T follicular helper cell (primary cell): ENCODE results near the gene SNX8.

Experiments used
- DNase-seq: peaks from one replicate; pipeline ENCODE4 v3.0.0-alpha.2; 2020; ENCODE audit warnings: low read depth

SNX8 gene

DNA sequence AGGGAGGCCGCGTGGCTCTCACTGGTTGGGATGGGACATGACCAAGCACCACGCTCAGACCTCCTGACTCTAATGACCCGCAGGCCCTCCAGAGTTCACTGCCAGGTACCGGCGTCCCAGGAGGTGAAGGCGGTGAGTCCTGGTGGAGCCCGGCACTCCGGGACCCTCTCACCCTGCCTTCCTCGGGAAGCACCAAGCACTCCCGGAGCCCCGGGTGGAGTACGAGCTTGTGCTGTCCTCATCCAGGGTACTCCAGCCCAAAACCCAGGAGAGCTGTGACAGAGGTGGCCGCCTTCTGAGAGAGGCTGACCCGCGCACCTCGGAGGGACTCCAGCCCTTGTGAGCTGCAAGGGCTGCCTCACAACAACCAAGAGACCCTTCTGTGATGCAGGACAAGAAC is 90.9 kb downstream of the SNX8 start:
- no peak for DNase-seq

DNA sequence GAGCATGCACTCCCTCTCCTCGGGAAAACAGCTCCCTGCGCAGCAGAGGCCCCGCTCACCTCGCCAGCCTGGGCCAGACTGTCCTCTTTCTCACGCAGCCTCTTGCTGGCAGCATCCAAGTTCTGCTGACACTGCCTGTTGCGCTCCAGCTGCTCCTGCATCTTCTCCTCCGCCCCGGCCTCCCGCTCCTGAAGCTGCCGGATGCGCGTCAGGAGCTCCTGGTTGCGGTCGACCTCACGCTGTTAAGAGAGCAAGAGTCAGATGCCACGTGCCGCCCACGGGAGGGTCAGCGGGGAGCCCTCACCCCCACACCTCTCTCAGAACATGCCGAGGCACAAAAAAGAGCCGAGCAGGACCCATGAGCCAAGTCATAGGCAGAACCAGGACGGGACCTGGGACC is 91.7 kb downstream of the SNX8 start:
- no peak for DNase-seq

DNA sequence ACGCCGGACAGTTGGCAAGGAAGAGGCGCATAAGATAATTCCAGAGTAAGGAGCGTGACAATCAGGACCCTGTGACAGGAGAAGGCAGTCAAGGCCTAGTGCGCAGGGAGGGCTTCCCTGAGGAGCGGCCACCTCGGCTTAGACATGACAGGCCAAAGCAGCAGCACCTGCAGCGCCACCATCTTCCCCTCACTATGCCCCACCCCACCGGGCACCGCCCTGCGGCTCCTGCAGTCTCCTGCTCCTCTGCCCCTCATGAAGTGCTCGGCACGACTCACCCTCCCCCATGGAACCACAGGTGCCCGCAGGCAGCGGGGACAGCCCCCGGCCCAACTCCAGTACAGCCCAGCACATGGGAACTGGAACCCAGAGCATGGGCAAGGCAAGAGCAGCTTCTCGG is 93.3 kb downstream of the SNX8 start:
- no peak for DNase-seq

DNA sequence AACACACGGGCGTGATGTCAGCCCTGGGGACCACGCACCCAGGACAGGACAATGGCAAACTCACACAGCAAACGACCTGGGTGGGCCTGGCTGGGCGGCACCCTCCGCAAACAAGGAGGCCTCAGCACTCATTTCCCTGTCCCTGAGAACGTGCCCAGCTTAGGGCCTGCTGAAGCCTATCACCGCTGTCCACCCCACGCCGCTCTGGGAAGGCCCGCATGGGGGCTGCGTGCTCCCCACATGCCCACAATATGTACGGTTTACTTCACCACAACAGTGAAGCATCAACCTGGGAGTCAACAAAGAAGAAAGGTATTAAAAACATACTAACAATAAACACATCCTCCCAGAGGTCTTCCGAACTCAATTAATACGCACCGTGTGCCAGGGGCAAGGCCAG is 93.7 kb downstream of the SNX8 start:
- DNase-seq = no peak

DNA sequence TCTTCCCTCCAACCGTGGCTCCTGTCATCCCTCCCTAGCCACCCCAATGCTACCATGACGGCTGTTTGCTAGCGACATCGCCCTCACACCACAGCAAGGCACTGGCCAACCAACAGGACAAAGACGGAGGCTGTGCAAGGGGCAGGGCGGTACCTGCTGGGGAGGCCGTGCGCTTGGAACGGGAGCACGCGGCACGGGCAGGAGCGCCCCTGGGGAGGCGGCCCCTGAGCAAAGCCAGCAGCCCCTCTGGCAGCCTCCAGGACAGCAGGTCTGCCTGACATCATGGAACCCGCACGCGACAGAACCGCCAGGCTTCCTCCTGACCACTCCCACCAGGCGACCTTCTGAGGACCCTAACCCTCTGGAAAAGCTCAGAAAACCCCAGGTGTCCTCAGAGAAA is 94.2 kb downstream of the SNX8 start:
- DNase-seq = no peak

DNA sequence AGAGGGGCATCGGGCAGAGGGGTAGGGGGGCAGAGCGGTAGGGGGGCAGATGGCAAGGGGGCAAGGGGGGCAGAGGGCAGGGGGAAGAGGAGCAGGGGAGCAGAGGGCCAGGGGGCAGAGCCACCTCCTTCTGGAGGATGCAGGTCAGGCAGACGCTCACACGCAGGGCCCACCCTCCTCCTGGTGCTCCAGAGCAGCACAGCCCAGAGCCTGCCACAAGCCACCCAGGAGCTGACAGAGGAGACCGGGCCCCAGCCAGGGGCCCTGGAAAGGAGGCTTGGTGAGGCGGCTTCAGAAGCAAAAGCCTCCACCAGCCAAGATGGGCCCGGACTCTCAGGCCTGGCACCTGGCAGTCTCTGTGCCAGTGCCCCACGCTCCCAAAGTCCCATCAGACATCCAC is 94.6 kb downstream of the SNX8 start:
- no peak for DNase-seq

DNA sequence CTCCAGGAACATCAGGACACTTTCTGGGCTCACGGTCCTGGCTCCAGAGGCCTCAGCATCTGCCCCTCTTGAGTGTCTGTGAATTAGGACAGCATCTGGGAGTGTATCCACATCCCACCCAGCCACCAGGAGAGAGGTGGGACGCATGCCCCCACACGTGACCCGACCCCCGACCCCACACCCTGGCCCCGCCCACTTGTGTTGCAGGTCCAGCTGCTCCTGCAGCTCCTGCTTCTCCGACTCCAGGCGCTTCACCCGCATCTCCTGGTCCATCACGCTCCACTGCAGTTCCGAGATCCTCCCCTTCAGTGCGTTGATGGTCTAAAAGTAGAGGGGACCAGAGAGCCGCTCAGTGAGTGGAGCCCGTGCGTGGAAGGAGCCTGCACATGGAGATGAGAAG is 95.1 kb downstream of the SNX8 start:
- no peak for DNase-seq

DNA sequence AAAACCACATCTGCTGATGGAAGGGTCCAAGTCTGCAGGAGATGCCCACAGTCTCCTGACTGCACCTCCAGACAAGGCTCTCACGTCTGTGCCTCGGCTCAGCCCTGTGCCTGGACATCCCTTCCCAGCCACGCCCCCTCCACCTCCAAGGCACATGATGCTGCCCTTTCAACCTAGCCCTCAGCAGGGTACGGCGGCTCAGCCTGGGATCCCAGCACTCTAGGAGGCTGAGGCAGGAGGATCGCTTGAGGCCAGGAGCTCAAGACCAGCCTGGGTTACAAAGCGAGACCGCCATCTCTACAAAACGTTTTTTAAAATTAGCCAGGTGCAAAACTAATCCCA is 95.8 kb downstream of the SNX8 start:
- DNase-seq = no peak

DNA sequence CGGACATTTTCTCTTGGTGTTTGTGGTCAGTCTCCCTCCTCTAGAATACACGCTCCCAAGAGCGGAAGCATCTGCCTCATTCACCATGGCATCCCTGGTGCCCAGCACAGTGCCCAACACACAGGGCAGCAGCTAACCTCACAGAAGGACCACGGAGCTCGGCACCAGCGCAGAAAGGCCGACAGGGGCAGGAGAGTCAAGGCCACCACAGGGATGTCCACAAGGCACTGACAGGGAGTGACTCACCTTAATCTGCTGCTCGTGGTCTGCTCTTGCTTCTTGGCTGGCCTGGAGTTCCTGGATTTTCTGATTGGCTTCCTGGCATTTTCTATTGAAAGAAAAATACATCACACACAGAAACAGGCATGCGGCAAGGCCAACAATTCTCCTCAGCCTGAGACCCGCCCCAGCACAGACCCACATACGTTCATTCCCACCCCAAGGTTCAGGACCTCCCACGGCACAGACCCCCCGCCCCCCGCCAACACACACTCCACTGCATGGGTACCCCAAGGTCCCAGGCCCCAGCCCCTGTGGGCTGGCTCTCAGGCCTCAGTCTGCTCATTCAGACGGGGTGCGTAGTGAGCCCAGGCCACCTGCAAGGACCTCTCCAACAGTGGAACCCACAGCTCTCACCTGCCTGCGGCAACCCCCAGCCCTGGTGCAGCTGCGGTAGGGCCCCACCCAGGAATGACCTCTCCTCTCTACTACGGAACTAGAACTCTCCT is 96.4 kb downstream of the SNX8 start:
- DNase-seq = no peak

DNA sequence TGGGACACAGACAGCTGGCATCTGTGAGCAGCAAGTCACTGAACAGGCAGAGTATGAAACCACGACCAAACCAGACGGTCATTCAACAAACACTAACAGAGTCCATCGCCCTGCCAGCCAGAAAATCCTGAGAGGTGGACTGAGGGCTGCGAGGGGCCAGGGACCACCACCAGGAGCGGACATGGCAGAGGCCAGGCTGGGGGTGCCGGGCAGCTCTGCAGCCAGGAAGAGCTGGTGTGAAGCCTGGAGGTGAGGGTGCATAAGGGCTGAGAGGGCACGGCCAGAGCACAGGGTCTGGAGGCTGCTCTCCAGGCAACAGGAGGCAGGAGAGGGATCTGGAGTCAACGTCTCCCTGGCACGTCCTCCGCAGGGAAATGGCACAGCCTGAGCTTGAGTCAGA is 97.0 kb downstream of the SNX8 start:
- no peak for DNase-seq

DNA sequence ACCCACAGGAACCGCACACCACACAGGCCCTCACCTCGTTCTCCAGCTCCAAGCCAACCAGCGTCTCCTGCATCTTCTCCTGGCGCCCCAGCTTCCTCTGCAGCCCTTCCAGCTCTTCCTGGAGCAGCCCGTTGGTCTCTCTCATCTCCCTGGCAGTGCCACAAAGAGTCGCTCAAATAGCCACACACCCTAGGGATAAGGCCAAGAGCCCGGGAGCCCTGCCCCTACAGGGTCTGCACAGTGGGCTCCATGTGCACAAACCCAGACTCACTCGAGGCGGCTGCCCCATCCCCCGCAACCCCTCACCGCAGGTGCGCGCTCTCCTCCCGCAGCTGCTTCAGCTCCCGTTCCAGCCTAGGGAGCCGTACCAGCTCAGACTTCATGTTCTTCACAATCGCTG is 98.4 kb downstream of the SNX8 start:
- DNase-seq = no peak

DNA sequence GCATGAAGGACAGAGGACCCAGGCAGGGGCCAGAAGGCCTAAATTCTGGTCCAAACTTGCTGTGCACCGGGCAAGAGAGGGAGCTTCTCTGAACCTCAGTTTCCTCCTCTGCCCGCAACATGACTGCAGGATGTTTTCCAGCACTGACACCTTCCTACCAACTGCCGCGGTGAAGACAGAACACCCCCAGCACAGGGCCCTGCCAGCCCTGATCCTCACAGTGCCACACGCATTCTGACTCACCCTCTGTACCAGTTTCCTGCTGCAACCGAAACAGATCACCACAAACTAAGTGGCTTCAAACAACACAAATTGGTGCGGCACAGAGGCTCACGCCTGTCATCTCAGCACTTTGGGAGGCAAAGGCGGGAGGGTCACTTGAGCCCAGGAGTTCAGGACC is 99.6 kb downstream of the SNX8 start:
- DNase-seq = no peak

DNA sequence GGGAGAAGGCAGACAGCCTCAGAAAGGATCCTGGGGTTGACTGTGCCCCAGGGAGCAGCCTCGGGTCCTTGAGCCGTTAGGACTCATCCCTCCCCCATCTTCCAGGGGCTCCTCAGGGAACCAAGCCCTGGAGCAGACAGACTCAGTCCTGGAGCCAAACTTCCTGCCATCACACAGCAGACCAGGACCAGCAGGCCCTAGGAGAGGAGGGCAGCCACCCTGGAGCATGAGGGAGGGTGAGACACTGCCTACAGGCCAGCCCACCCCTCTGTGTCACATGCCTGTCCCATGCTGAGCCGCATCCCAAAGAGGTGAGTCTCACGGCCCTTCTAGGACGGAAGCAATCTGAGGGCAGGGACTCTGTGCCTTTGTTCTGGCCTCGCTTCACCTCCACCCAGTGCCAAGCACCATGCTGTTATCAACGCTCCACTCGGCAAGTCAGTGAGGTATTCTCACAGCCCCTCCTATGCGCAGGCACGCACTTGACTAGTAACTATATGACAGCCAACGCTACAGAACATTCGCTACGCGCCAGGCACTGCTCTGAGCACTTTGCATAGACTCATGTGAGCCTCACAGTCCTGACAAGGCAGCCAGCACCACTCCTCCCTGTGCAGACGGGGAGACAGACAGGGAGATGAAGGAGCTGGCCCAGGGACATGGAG is 100.6 kb downstream of the SNX8 start:
- no peak for DNase-seq

DNA sequence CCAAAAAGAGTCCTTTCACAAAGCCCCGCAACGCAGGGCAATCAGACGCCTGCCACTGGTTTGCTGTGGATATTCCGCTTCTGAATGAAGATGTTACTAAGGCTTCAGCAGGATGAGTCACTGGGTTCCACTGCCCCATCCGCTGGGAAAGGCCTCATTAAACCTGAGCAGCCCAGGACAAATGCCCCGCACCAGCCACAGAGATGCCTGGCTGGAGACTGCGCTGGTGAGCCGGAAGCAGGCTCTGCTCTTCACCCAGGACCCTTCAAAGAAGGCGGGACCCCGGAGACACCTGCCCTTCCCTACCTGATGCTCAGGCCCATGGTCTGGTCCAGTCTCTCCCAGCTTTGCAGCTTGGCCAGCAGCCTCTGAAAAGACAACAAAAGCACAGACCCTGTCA is 101.3 kb downstream of the SNX8 start:
- DNase-seq = no peak

DNA sequence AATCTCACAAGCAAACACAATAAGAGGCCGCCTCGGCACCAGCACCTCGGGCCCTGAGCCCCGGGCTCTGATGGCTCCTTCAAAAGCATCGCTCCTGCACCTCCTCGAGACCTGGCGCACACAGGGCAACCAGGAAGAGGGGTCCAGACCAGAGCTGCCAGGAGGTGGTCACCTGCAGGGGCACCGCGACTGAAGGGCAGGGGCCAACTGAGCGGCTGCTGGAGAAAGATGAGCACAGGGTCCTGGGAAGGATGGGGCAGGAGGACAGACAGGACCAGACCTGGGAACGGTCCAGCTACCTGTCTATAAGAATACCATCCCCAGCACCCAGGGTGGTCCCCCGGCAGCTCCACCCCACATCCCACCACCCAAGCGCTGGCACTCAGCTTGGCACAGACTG is 102.3 kb downstream of the SNX8 start:
- no peak for DNase-seq

DNA sequence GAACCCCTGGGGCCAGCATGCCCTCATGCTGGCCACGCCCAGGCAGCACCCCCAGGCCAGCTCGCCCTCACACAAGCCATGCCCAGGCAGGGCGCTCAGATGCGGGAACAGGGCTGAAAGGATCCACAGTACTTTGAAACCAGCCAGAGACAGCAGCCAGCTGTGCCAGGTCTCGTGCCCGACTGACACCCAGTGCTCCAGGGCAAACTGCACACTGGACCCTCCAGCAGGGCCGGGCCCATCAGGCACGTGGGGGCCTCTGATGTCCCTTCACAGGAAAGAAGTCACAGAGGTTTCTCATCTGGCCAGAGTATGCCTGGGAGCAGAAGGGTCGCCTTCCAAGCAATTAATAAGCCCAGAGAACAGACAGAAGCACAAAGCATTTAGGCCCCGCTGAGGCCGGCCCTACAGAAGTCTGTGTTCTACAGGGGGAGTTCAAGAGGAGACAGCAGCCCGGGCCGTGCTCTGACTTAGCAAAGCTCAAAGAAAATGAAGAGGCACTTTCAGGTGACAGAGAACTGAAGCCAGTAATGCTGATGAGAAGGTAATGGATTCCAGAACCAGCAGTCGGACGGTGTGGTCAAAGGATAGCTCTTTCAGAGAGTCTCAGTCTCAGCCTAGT is 102.9 kb downstream of the SNX8 start:
- DNase-seq = no peak

DNA sequence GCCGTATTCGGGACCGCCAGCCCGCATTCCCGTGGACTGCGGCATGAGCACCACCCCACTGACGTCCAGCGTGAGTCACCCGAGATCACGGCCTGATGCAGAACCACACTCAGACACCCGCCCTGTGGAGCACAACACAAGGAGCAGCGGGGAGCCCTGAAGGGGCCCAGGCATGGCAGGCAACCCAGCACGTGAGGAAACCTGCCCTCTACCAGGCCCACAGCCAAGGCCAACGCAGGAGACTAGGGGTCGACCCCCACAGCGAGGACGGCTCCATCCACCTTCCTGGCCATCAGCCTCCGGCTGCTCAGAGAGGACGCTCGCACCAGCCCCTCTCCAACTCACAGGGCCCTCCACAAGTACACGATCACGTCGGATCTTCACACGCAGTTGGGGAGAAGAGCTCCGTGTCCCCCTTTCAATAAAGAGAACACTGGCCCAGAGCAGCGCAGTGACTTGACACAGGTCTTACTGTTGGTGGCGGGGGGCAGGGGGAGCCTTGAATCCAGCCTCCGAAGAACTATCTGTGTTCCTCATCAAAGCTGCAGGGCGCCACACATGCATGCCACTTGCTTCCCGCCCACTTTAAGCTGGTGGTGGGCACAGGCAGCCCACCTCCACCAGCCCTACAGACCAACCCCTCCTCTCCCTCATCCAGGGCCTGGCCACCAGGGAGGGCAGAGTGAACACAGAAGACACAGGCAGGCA is 103.5 kb downstream of the SNX8 start:
- no peak for DNase-seq

DNA sequence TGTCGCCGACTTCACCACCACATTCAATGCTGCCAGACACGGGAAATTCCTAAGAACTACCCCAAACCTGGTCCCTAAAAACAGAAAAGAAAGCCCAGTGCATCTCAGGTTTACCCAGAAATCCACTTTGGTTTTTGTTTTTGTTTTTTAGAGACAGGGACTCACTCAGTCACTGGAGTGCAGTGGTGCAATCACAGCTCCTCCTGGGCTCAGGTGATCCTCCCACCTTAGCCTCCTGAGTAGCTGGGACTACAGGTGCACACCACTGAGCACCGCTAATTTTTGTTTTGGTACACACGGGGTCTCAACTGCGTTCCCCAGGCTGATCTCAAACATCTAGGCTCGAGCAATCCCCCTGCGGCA is 104.3 kb downstream of the SNX8 start:
- DNase-seq = no peak

DNA sequence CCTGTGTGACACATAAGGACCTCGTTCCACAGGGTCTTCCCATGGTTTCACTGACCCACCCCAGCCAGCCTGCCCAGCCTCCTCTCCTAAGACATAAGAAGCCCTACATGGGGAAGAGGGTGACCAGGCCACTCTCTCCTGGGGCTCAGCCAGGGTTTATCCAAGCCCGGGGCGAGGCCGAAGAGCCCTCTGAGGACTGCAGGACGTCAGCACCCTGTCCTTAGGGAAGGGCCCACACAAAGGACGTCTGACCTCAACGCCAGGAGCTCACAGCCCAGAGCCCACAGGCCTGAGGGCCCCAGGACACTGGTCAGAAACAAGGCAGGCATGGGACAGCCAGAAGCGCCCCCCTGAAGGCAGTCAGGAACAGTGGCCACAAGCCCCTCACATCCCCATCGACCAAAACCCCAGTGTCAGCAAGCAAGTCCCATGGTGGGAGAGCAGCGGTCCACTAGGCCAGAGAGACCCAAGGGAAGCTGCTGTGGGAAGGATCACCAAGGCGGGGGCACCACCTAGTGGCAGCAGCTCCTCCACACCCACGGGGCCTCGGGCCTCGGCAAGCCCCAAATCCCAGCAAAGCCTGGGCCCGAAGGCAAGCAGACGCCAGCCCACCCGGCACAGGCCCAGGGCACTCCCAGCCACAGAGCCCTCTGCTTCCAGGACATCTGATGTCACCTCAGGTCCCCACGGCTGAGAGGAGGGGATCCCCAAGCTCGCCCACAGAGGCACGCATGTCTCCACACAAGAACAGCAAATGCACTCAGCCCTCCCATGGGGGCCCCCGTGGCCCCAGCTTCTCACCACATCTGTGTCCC is 104.9 kb downstream of the SNX8 start:
- no peak for DNase-seq

DNA sequence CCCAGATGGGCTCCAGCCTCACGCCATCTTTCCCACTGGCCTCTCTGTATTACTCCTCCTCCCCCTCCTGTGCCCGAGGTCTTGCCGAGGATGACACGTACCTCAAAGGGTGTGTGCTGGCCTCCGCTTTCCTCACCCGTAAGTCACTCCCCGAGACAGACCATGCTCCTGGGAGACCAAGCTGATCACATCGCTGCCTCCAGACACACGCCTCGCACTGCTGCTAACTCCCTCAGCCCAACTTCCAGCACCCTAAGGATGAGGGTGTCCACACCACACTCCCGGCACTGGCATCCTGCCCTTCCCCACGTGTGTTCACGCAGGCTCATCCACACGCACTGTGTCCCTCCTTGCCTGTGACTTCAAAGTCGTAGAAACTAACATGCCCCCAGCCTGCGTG is 105.5 kb downstream of the SNX8 start:
- DNase-seq = no peak

DNA sequence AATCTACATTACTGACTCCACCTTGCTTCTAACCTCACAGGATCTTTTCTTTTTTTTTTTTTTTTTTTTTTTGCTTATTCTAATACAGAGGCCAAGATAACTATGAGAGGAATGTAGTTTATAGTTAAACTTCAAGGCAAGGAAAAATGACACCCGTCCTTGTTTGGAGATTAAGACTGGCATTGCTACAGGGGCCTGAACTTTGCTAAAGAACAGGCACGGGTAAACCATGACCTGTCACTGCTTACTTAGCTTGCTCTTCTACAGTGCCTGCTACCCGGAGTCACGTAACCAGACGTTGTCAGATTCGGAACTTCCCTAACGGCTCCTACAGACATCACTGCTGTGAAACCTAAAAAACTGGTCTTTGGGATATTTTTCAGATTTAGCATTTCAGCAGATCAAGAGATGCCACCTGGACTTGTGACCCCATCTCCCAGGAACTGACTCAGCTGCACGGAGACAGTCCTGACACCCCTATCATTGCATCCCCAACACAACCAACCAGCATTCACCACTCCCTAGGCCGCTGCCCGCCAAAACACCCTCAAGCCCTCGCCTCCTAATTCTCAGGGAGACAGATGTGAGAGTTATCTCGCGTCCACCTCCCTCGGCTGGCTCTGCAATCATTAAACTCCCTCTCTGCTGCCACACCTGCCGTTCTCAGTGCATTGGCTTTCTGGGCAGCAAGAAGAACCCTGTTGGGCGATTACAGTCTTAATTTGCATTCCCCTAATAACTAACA is 109.0 kb downstream of the SNX8 start:
- no peak for DNase-seq

DNA sequence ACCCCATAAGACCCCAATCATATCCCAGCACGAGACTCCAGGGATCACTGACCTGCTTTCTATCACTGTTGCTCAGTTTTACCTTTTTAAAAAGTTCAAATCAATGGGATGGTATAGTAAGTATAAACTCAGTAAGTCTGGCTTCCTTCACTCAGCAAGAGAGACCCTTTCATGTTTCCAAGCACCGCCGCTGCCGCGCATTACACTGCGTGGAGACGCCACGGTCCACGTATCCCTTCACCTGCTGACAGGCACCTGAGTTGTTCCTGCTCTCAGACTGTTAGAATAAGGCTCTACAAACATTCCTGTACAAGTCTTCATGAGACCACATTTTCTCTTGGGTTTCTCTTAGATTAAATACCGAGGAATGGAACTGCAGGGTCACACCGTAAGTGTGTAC is 109.8 kb downstream of the SNX8 start:
- no peak for DNase-seq
